Mesendoderm (in vitro differentiated cells): ENCODE data around the gene FOXP1.
"Not testable (repeated sequence)": the region's sequence is repeated elsewhere in the genome, so short reads cannot be mapped to it uniquely, and the experiment has no call there.

Experiments used
- DNase-seq: peaks from one replicate; pipeline ENCODE4 v3.0.0; 2013
- H2AK5ac ChIP-seq: 2 replicates; pipeline ENCODE4 v1.6.1; 2013; ENCODE audit warnings: low read length, inconsistent platforms
- H2BK120ac ChIP-seq: 2 replicates; pipeline ENCODE4 v1.6.1; 2013; ENCODE audit warnings: low read depth, mild to moderate bottlenecking, low read length, moderate library complexity, mixed read lengths
- H2BK15ac ChIP-seq: replicated peaks from 2 replicates; pipeline ENCODE4 v1.6.1; 2013; ENCODE audit warnings: low read depth, mild to moderate bottlenecking, moderate library complexity
- H2BK5ac ChIP-seq: 2 replicates; pipeline ENCODE4 v1.6.1; 2013; ENCODE audit warnings: low read length, inconsistent platforms
- H3K18ac ChIP-seq: 2 replicates; pipeline ENCODE4 v1.6.1; 2013; ENCODE audit warnings: mild to moderate bottlenecking, low read length, mixed read lengths
- H3K23ac ChIP-seq: one replicate; pipeline ENCODE4 v1.6.1; 2013; ENCODE audit warnings: low read length
- H3K27ac ChIP-seq: 2 replicates; pipeline ENCODE4 v1.5.1; 2013; ENCODE audit warnings: low read depth, mild to moderate bottlenecking, inconsistent platforms, low read length, moderate library complexity
- H3K27me3 ChIP-seq: 2 replicates; pipeline ENCODE4 v1.6.1; 2013; ENCODE audit warnings: low read length, control low read depth, mild to moderate bottlenecking, inconsistent platforms; ENCODE audit not compliant: insufficient read depth, poor library complexity
- H3K36me3 ChIP-seq: 2 replicates; pipeline ENCODE4 v1.6.1; 2013; ENCODE audit warnings: low read length, inconsistent platforms; ENCODE audit not compliant: control insufficient read depth, insufficient read depth
- H3K4ac ChIP-seq: one replicate; pipeline ENCODE4 v1.6.1; 2013; ENCODE audit warnings: low read depth, mild to moderate bottlenecking, low read length, moderate library complexity
- H3K4me1 ChIP-seq: 2 replicates; pipeline ENCODE4 v1.6.1; 2013; ENCODE audit warnings: low read depth, low read length, inconsistent platforms; ENCODE audit not compliant: control insufficient read depth
- H3K4me2 ChIP-seq: 2 replicates; pipeline ENCODE4 v1.6.1; 2013; ENCODE audit warnings: low read length
- H3K4me3 ChIP-seq: 2 replicates; pipeline ENCODE4 v1.5.1; 2013; ENCODE audit warnings: mild to moderate bottlenecking, low read length
- H3K56ac ChIP-seq: one replicate; pipeline ENCODE4 v1.6.1; 2013; ENCODE audit warnings: low read length
- H3K79me1 ChIP-seq: 2 replicates; pipeline ENCODE4 v1.6.1; 2013; ENCODE audit warnings: low read length, inconsistent platforms
- H3K79me2 ChIP-seq: 2 replicates; pipeline ENCODE4 v1.6.1; 2013; ENCODE audit warnings: mild to moderate bottlenecking, low read length; ENCODE audit not compliant: control insufficient read depth, insufficient read depth
- H3K9ac ChIP-seq: 2 replicates; pipeline ENCODE4 v1.6.1; 2013; ENCODE audit warnings: low read length, inconsistent platforms
- H4K5ac ChIP-seq: one replicate; pipeline ENCODE4 v1.6.1; 2013; ENCODE audit warnings: low read length
- H4K8ac ChIP-seq: one replicate; pipeline ENCODE4 v1.6.1; 2013; ENCODE audit warnings: low read depth, mild to moderate bottlenecking, control low read depth, low read length, moderate library complexity
- WGBS: extraction: QIAGEN DNeasy Blood & Tissue Kit; methylation state at CpG from one replicate; pipeline ENCODE4 v1.1.7; 2013; ENCODE audit warnings: low lambda C conversion rate, missing lambda C conversion rate; ENCODE audit not compliant: insufficient coverage; ENCODE audit errors: extremely low coverage; 5-methylcytosine and 5-hydroxymethylcytosine counted together

FOXP1 gene

GRCh38 chr3:71532639-71533395 is 50.7 kb downstream of the FOXP1 start:
- Histone ChIP-seq H3K4ac (no peak overlapping the region), H3K36me3 (no peaks in the 10 kb centered on the region), H3K9ac (no peak overlapping the region), H3K4me1 (peaks cover 3% of the 10 kb centered on the region), H3K56ac (no peak overlapping the region), H3K79me1 (no peaks in the 10 kb centered on the region), H3K27ac (no peak overlapping the region), H3K4me2 (no peak overlapping the region), H3K27me3 (no peaks in the 10 kb centered on the region), H2AK5ac (no peak overlapping the region), H3K23ac (no peak overlapping the region), H4K5ac (no peak overlapping the region), H2BK15ac (no peak overlapping the region), H4K8ac (no peak overlapping the region), H2BK120ac (no peak overlapping the region), H2BK5ac (no peak overlapping the region), H3K79me2 (no peaks in the 10 kb centered on the region), H3K4me3 (no peak overlapping the region), H3K18ac (no peak overlapping the region)
- no peak for DNase-seq
- WGBS: no CpG with 5 or more reads among the region's 6 CpGs

GRCh38 chr3:71530903-71531530 is 52.5 kb downstream of the FOXP1 start:
- H3K9ac ChIP-seq: no peak overlapping the region
- DNase-seq: peak; percentile 57
- H3K79me2 ChIP-seq: no peaks in the 10 kb centered on the region
- no peak overlapping the region for H3K4me3 ChIP-seq
- H3K36me3 ChIP-seq: no peaks in the 10 kb centered on the region
- H2AK5ac ChIP-seq: no peak overlapping the region
- no CpG with 5 or more reads among the region's 9 CpGs for WGBS
- no peak overlapping the region for H4K5ac ChIP-seq
- H3K56ac ChIP-seq: no peak overlapping the region
- no peak overlapping the region for H2BK120ac ChIP-seq
- H3K27me3 ChIP-seq: no peaks in the 10 kb centered on the region
- H3K4me1 ChIP-seq: peaks cover 3% of the 10 kb centered on the region
- no peak overlapping the region for H3K4me2 ChIP-seq
- no peaks in the 10 kb centered on the region for H3K79me1 ChIP-seq
- H3K4ac ChIP-seq: no peak overlapping the region
- H2BK15ac ChIP-seq: no peak overlapping the region
- H3K27ac ChIP-seq: no peak overlapping the region
- H2BK5ac ChIP-seq: no peak overlapping the region
- H3K18ac ChIP-seq: no peak overlapping the region
- H4K8ac ChIP-seq: no peak overlapping the region
- no peak overlapping the region for H3K23ac ChIP-seq

- no peak overlapping the region for H2BK5ac ChIP-seq
- peaks cover 3% of the 10 kb centered on the region for H3K4me1 ChIP-seq
- no CpG with 5 or more reads among the region's 2 CpGs for WGBS
- H3K4me3 ChIP-seq: no peak overlapping the region
- H2BK120ac ChIP-seq: no peak overlapping the region
- no peak overlapping the region for H3K23ac ChIP-seq
- H3K79me2 ChIP-seq: no peaks in the 10 kb centered on the region
- H3K18ac ChIP-seq: no peak overlapping the region
- no peak overlapping the region for H4K8ac ChIP-seq
- no peak overlapping the region for H3K9ac ChIP-seq
- no peaks in the 10 kb centered on the region for H3K27me3 ChIP-seq
- no peak overlapping the region for H2AK5ac ChIP-seq
- no peak overlapping the region for H3K4ac ChIP-seq
- no peak overlapping the region for H3K56ac ChIP-seq
- DNase-seq: no peak
- no peak overlapping the region for H3K27ac ChIP-seq
- H3K4me2 ChIP-seq: no peak overlapping the region
- H4K5ac ChIP-seq: no peak overlapping the region
- H3K36me3 ChIP-seq: no peaks in the 10 kb centered on the region
- no peaks in the 10 kb centered on the region for H3K79me1 ChIP-seq
- no peak overlapping the region for H2BK15ac ChIP-seq
Measured at GRCh38 chr3:71528816-71529215, 54.7 kb downstream of the FOXP1 start.

- H3K4me1 ChIP-seq, H3K36me3 ChIP-seq, H3K4me2 ChIP-seq, H2BK15ac ChIP-seq, H3K27me3 ChIP-seq, H3K27ac ChIP-seq, H3K18ac ChIP-seq, H3K4ac ChIP-seq, H2BK120ac ChIP-seq, H3K9ac ChIP-seq, H4K8ac ChIP-seq, H3K56ac ChIP-seq, H3K79me2 ChIP-seq, H3K79me1 ChIP-seq, H2BK5ac ChIP-seq, H4K5ac ChIP-seq, H3K23ac ChIP-seq, H2AK5ac ChIP-seq, DNase-seq, H3K4me3 ChIP-seq: not testable (repeated sequence)
- no CpG with 5 or more reads among the region's 9 CpGs for WGBS
Measured at GRCh38 chr3:71526448-71526847, 57.1 kb downstream of the FOXP1 start.

GRCh38 chr3:71525391-71525790 is 58.1 kb downstream of the FOXP1 start:
- Histone ChIP-seq H3K27me3 (no peaks in the 10 kb centered on the region), H3K79me1 (no peaks in the 10 kb centered on the region), H4K5ac (no peak overlapping the region), H3K4me2 (no peak overlapping the region), H3K23ac (no peak overlapping the region), H4K8ac (no peak overlapping the region), H3K4me1 (peaks cover 5% of the 10 kb centered on the region), H2AK5ac (no peak overlapping the region), H3K27ac (no peak overlapping the region), H2BK5ac (no peak overlapping the region), H3K56ac (no peak overlapping the region), H3K36me3 (no peaks in the 10 kb centered on the region), H3K4me3 (no peak overlapping the region), H3K79me2 (no peaks in the 10 kb centered on the region), H2BK15ac (no peak overlapping the region), H2BK120ac (no peak overlapping the region), H3K9ac (no peak overlapping the region), H3K4ac (no peak overlapping the region), H3K18ac (no peak overlapping the region)
- no peak for DNase-seq
- WGBS: no CpG with 5 or more reads among the region's 3 CpGs
